Astrocyte (in vitro differentiated cells and primary cell): Measurements from ENCODE around the gene TMEM106B. TPM values are rescaled to one million over a fixed set of nuclear protein-coding genes. Genes with fewer than 3 reads are reported as not detected.
"Not testable (repeated sequence)": the region's sequence is repeated elsewhere in the genome, so short reads cannot be mapped to it uniquely, and the experiment has no call there.

Experiments used
- DNase-seq: peaks from one replicate; pipeline ENCODE4 v3.0.0-alpha.2; 2010; ENCODE audit warnings: low read depth
- FAIRE-seq: peaks from 2 replicates; lab custom pipeline; 2011; peaks lifted over from hg19 to GRCh38; lab: Jason Lieb, UNC
- H2AFZ ChIP-seq: 2 replicates; pipeline ENCODE4 v1.6.0; 2012; ENCODE audit warnings: low read depth, low read length, inconsistent platforms
- H3K27ac ChIP-seq: 2 replicates; pipeline ENCODE4 v1.5.1; 2011; ENCODE audit warnings: low read depth, low read length, inconsistent platforms
- H3K27me3 ChIP-seq: 2 replicates; pipeline ENCODE4 v1.6.0; 2011; ENCODE audit warnings: low read length, inconsistent platforms; ENCODE audit not compliant: insufficient read depth
- H3K36me3 ChIP-seq: 2 replicates; pipeline ENCODE4 v1.5.1; 2011; ENCODE audit warnings: low read length, inconsistent platforms; ENCODE audit not compliant: insufficient read depth
- H3K4me1 ChIP-seq: 2 replicates; pipeline ENCODE4 v1.5.1; 2011; ENCODE audit warnings: low read length, inconsistent platforms; ENCODE audit not compliant: insufficient read depth
- H3K4me2 ChIP-seq: 2 replicates; pipeline ENCODE4 v1.6.0; 2012; ENCODE audit warnings: low read length, inconsistent platforms
- H3K4me3 ChIP-seq: 2 replicates; pipeline ENCODE4 v1.5.1; 2011; ENCODE audit warnings: low read depth, mild to moderate bottlenecking, low read length, inconsistent platforms; ENCODE audit not compliant: insufficient read depth
- H3K79me2 ChIP-seq: 2 replicates; pipeline ENCODE4 v1.6.0; 2012; ENCODE audit warnings: mild to moderate bottlenecking, low read length, inconsistent platforms; ENCODE audit not compliant: insufficient read depth
- H3K9ac ChIP-seq: 2 replicates; pipeline ENCODE4 v1.6.0; 2012; ENCODE audit warnings: mild to moderate bottlenecking, low read length, inconsistent platforms
- H3K9me3 ChIP-seq: 2 replicates; pipeline ENCODE4 v1.5.1; 2012; ENCODE audit warnings: low read depth, mild to moderate bottlenecking, low read length, inconsistent platforms; ENCODE audit not compliant: insufficient read depth
- H4K20me1 ChIP-seq: 2 replicates; pipeline ENCODE4 v1.6.0; 2012; ENCODE audit warnings: low read length, inconsistent platforms; ENCODE audit not compliant: insufficient read depth
- H3K27ac Mint-ChIP-seq: one replicate; pipeline ENCODE4 v1.8.0; 2021; ENCODE audit warnings: mild to moderate bottlenecking, mixed read lengths; ENCODE audit not compliant: unreplicated experiment
- H3K27me3 Mint-ChIP-seq: one replicate; pipeline ENCODE4 v1.8.0; 2021; ENCODE audit warnings: low read depth, mixed read lengths; ENCODE audit not compliant: unreplicated experiment
- H3K36me3 Mint-ChIP-seq: one replicate; pipeline ENCODE4 v1.8.0; 2021; ENCODE audit warnings: low read depth, mixed read lengths; ENCODE audit not compliant: unreplicated experiment
- H3K4me1 Mint-ChIP-seq: one replicate; pipeline ENCODE4 v1.8.0; 2021; ENCODE audit warnings: low read depth, mixed read lengths; ENCODE audit not compliant: unreplicated experiment
- H3K4me3 Mint-ChIP-seq: one replicate; pipeline ENCODE4 v1.8.0; 2021; ENCODE audit warnings: mild to moderate bottlenecking, moderate library complexity, mixed read lengths; ENCODE audit not compliant: unreplicated experiment
- H3K9me3 Mint-ChIP-seq: one replicate; pipeline ENCODE4 v1.8.0; 2021; ENCODE audit warnings: mild to moderate bottlenecking, mixed read lengths; ENCODE audit not compliant: unreplicated experiment
- CTCF ChIP-seq: IDR thresholded peaks from 2 replicates; pipeline ENCODE4 v1.5.1; 2011; ENCODE audit warnings: low read depth, mild to moderate bottlenecking, inconsistent platforms, low read length, moderate library complexity; ENCODE audit not compliant: insufficient read depth
- EZH2 ChIP-seq: IDR thresholded peaks from 2 replicates; pipeline ENCODE4 v1.6.1; 2012; ENCODE audit warnings: mild to moderate bottlenecking, low read length, inconsistent platforms; ENCODE audit not compliant: insufficient read depth
- total RNA-seq: library from RNA; stranded (reverse); gene quantifications from 2 replicates; pipeline ENCODE4 v1.2.1, GENCODE V29; 2021

Gene TMEM106B
- total RNA-seq, 1 donor from 2014 or later: 42.9 TPM

GRCh38 chr7:12221414-12221813 is 10.3 kb downstream of the TMEM106B start:
- DNase-seq: no peak
- Mint-ChIP-seq H3K4me1 (no peaks in the 10 kb centered on the region), H3K27me3 (no peaks in the 10 kb centered on the region), H3K9me3 (peaks cover 5% of the 10 kb centered on the region), H3K27ac (no peak overlapping the region), H3K36me3 (peaks cover 17% of the 10 kb centered on the region), H3K4me3 (no peak overlapping the region)
- H3K4me1 ChIP-seq: no peaks in the 10 kb centered on the region
- H3K36me3 ChIP-seq: peaks cover 11% of the 10 kb centered on the region
- no peak for FAIRE-seq
- H3K9me3 ChIP-seq: no peaks in the 10 kb centered on the region
- no peaks in the 10 kb centered on the region for H3K79me2 ChIP-seq
- H3K27ac ChIP-seq: no peak overlapping the region
- H3K9ac ChIP-seq: no peak overlapping the region
- H4K20me1 ChIP-seq: no peaks in the 10 kb centered on the region
- no peak for TF ChIP-seq EZH2
- no peak for TF ChIP-seq CTCF
- H3K4me3 ChIP-seq: no peak overlapping the region
- no peaks in the 10 kb centered on the region for H3K27me3 ChIP-seq
- no peak overlapping the region for H2AFZ ChIP-seq
- H3K4me2 ChIP-seq: no peak overlapping the region

- TF ChIP-seq EZH2 (no peak), CTCF (no peak)
- H3K27ac ChIP-seq: no peak overlapping the region
- no peak overlapping the region for H3K4me2 ChIP-seq
- H2AFZ ChIP-seq: no peak overlapping the region
- DNase-seq: no peak
- H3K79me2 ChIP-seq: no peaks in the 10 kb centered on the region
- H4K20me1 ChIP-seq: no peaks in the 10 kb centered on the region
- H3K4me1 ChIP-seq: no peaks in the 10 kb centered on the region
- Mint-ChIP-seq H3K36me3 (peaks cover 13% of the 10 kb centered on the region), H3K27ac (no peak overlapping the region), H3K4me3 (no peak overlapping the region), H3K4me1 (no peaks in the 10 kb centered on the region), H3K9me3 (peaks cover 5% of the 10 kb centered on the region), H3K27me3 (no peaks in the 10 kb centered on the region)
- H3K9ac ChIP-seq: no peak overlapping the region
- no peaks in the 10 kb centered on the region for H3K9me3 ChIP-seq
- peaks cover 11% of the 10 kb centered on the region for H3K36me3 ChIP-seq
- H3K4me3 ChIP-seq: no peak overlapping the region
- no peaks in the 10 kb centered on the region for H3K27me3 ChIP-seq
- FAIRE-seq: no peak
Measured at GRCh38 chr7:12222889-12223579, 11.9 kb downstream of the TMEM106B start.

- peaks cover 13% of the 10 kb centered on the region for H3K36me3 Mint-ChIP-seq
- H3K4me3 ChIP-seq, H3K79me2 ChIP-seq, FAIRE-seq, H3K9me3 Mint-ChIP-seq, DNase-seq, H3K27ac ChIP-seq, H3K27me3 ChIP-seq, H3K9ac ChIP-seq, H3K9me3 ChIP-seq, H3K4me1 Mint-ChIP-seq, H4K20me1 ChIP-seq, H3K4me3 Mint-ChIP-seq, H3K4me2 ChIP-seq, H3K27me3 Mint-ChIP-seq, H3K36me3 ChIP-seq, H3K4me1 ChIP-seq, H2AFZ ChIP-seq, H3K27ac Mint-ChIP-seq: not testable (repeated sequence)
Measured at GRCh38 chr7:12225017-12225416, 13.9 kb downstream of the TMEM106B start.
